HEK293 (cell line): ENCODE measurements around the gene CUEDC1.

Experiments used
- SP2 ChIP-seq: fragments of 450-650 bp; formaldehyde crosslinking; IDR thresholded peaks from 2 replicates; pipeline ENCODE4 v1.5.1; 2016; ENCODE audit warnings: missing biosample characterization, missing genetic modification characterization
- YY1 ChIP-seq: fragments of 450-650 bp; formaldehyde crosslinking; IDR thresholded peaks from 2 replicates; pipeline ENCODE4 v1.5.1; 2018; ENCODE audit warnings: missing biosample characterization, missing genetic modification characterization
- ZBTB21 ChIP-seq: fragments of 450-650 bp; formaldehyde crosslinking; IDR thresholded peaks from 2 replicates; pipeline ENCODE4 v1.5.1; 2017; ENCODE audit warnings: missing biosample characterization, missing genetic modification characterization
- ZNF121 ChIP-seq: fragments of 450-650 bp; formaldehyde crosslinking; IDR thresholded peaks from 2 replicates; pipeline ENCODE4 v1.5.1; 2016; ENCODE audit warnings: missing biosample characterization, missing genetic modification characterization
- ZNF169 ChIP-seq: fragments of 450-650 bp; formaldehyde crosslinking; IDR thresholded peaks from 2 replicates; pipeline ENCODE4 v1.5.1; 2016; ENCODE audit warnings: missing biosample characterization, missing genetic modification characterization
- ZNF214 ChIP-seq: fragments of 450-650 bp; formaldehyde crosslinking; IDR thresholded peaks from 2 replicates; pipeline ENCODE4 v1.5.1; 2017; ENCODE audit warnings: missing biosample characterization, mild to moderate bottlenecking, missing genetic modification characterization, borderline replicate concordance
- ZNF24 ChIP-seq: fragments of 450-650 bp; formaldehyde crosslinking; IDR thresholded peaks from 2 replicates; pipeline ENCODE4 v1.5.1; 2016; ENCODE audit warnings: missing biosample characterization, missing genetic modification characterization
- ZNF549 ChIP-seq: fragments of 450-650 bp; IDR thresholded peaks from 2 replicates; pipeline ENCODE4 v1.5.1; 2018; ENCODE audit warnings: missing biosample characterization, missing genetic modification characterization, mild to moderate bottlenecking, inconsistent platforms, moderate library complexity
- ZNF660 ChIP-seq: fragments of 450-650 bp; IDR thresholded peaks from 2 replicates; pipeline ENCODE4 v1.5.1; 2018; ENCODE audit warnings: missing biosample characterization, mild to moderate bottlenecking, missing genetic modification characterization
- ZSCAN30 ChIP-seq: fragments of 450-650 bp; IDR thresholded peaks from 2 replicates; pipeline ENCODE4 v1.5.1; 2018; ENCODE audit warnings: missing biosample characterization, mild to moderate bottlenecking, missing genetic modification characterization, moderate library complexity
- ZXDB ChIP-seq: fragments of 450-650 bp; formaldehyde crosslinking; IDR thresholded peaks from 2 replicates; pipeline ENCODE4 v1.5.1; 2016; ENCODE audit warnings: missing biosample characterization, missing genetic modification characterization
- TF ChIP-seq, protein P1 (sequence below): fragments of 450-650 bp; formaldehyde crosslinking; IDR thresholded peaks from 2 replicates; pipeline ENCODE4 v1.5.1; 2016; ENCODE audit warnings: missing biosample characterization, missing genetic modification characterization
- TF ChIP-seq, protein P2 (sequence below): fragments of 450-650 bp; formaldehyde crosslinking; IDR thresholded peaks from 2 replicates; pipeline ENCODE4 v1.5.1; 2016; ENCODE audit warnings: missing biosample characterization, missing genetic modification characterization
- TF ChIP-seq, protein P3 (sequence below): fragments of 450-650 bp; formaldehyde crosslinking; IDR thresholded peaks from 2 replicates; pipeline ENCODE4 v1.5.1; 2016; ENCODE audit warnings: missing biosample characterization, missing genetic modification characterization, low read depth

DNA sequence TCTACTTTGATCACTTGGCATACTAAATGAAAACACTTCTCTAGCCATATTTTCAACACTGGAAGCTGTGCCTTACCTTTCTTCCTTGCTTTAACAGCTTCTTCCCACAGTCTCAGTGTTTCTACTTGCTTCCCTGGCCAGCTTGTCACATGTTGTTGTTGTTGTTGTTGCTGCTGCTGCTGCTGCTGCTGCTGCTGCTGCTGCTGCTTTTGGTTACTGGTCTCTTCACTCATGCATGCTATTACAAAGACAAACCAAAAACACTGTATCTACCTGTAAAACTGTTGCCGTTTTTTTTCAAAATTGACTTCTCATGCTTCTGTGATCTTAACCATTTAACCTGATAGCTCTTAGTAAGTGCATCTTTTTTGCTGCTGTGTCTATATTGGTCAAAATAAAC is 23.9 kb upstream of the CUEDC1 start:
- TF ChIP-seq, protein P1, sequence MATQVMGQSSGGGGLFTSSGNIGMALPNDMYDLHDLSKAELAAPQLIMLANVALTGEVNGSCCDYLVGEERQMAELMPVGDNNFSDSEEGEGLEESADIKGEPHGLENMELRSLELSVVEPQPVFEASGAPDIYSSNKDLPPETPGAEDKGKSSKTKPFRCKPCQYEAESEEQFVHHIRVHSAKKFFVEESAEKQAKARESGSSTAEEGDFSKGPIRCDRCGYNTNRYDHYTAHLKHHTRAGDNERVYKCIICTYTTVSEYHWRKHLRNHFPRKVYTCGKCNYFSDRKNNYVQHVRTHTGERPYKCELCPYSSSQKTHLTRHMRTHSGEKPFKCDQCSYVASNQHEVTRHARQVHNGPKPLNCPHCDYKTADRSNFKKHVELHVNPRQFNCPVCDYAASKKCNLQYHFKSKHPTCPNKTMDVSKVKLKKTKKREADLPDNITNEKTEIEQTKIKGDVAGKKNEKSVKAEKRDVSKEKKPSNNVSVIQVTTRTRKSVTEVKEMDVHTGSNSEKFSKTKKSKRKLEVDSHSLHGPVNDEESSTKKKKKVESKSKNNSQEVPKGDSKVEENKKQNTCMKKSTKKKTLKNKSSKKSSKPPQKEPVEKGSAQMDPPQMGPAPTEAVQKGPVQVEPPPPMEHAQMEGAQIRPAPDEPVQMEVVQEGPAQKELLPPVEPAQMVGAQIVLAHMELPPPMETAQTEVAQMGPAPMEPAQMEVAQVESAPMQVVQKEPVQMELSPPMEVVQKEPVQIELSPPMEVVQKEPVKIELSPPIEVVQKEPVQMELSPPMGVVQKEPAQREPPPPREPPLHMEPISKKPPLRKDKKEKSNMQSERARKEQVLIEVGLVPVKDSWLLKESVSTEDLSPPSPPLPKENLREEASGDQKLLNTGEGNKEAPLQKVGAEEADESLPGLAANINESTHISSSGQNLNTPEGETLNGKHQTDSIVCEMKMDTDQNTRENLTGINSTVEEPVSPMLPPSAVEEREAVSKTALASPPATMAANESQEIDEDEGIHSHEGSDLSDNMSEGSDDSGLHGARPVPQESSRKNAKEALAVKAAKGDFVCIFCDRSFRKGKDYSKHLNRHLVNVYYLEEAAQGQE (tag by site-specific recombination) = no peak
- TF ChIP-seq, protein P2, sequence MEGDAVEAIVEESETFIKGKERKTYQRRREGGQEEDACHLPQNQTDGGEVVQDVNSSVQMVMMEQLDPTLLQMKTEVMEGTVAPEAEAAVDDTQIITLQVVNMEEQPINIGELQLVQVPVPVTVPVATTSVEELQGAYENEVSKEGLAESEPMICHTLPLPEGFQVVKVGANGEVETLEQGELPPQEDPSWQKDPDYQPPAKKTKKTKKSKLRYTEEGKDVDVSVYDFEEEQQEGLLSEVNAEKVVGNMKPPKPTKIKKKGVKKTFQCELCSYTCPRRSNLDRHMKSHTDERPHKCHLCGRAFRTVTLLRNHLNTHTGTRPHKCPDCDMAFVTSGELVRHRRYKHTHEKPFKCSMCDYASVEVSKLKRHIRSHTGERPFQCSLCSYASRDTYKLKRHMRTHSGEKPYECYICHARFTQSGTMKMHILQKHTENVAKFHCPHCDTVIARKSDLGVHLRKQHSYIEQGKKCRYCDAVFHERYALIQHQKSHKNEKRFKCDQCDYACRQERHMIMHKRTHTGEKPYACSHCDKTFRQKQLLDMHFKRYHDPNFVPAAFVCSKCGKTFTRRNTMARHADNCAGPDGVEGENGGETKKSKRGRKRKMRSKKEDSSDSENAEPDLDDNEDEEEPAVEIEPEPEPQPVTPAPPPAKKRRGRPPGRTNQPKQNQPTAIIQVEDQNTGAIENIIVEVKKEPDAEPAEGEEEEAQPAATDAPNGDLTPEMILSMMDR (tag by site-specific recombination) = no peak
- TF ChIP-seq SP2 (tag by site-specific recombination) = no peak
- TF ChIP-seq, protein P3, sequence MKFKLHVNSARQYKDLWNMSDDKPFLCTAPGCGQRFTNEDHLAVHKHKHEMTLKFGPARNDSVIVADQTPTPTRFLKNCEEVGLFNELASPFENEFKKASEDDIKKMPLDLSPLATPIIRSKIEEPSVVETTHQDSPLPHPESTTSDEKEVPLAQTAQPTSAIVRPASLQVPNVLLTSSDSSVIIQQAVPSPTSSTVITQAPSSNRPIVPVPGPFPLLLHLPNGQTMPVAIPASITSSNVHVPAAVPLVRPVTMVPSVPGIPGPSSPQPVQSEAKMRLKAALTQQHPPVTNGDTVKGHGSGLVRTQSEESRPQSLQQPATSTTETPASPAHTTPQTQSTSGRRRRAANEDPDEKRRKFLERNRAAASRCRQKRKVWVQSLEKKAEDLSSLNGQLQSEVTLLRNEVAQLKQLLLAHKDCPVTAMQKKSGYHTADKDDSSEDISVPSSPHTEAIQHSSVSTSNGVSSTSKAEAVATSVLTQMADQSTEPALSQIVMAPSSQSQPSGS (tag by site-specific recombination) = no peak
- no peak for TF ChIP-seq ZNF121
- no peak for TF ChIP-seq YY1 (tag by site-specific recombination)
- no peak for TF ChIP-seq ZNF214 (tag by site-specific recombination)
- no peak for TF ChIP-seq ZXDB
- no peak for TF ChIP-seq ZBTB21 (tag by site-specific recombination)
- TF ChIP-seq ZSCAN30 (tag by site-specific recombination) = no peak
- TF ChIP-seq ZNF549 (tag by site-specific recombination) = no peak
- no peak for TF ChIP-seq ZNF24 (tag by site-specific recombination)
- TF ChIP-seq ZNF660 (tag by site-specific recombination) = no peak
- TF ChIP-seq ZNF169 (tag by site-specific recombination) = no peak
